Measurements from ENCODE around the gene SLC38A9. TPM values are rescaled to one million over a fixed set of nuclear protein-coding genes. Genes with fewer than 3 reads are reported as not detected.

The SLC38A9 gene
- total RNA-seq, 1 experiment from 2014 or later: 27.0 TPM

DNA sequence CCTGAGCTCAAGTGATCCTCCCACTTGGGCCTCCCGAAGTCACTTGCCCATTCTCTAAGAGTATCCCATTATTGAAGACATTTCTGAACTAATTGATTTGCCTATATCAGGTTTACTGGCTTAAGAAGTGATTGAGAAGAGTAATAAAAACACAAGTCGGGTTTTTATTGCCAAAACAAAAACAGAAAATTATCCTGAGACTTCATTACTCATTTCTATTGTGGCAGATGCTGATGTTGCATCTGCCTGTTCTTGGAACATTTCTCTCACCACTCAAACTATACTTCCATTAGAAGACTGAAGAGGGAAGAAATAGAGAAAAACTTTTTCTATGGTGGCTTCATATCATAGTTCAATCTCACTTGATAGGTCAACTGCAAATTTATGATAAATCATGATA, 135.5 kb downstream of the SLC38A9 start:
- H3K4me1 Mint-ChIP-seq: peaks cover 45% of the 10 kb centered on the region
- H3K36me3 Mint-ChIP-seq: no peaks in the 10 kb centered on the region
- DNase-seq (ENCODE audit: low spot score): no peak
- no peaks in the 10 kb centered on the region for H3K9me3 Mint-ChIP-seq
- ChIA-PET POLR2A (interaction anchor here (0.6 kb wide), 1 partner anchor 612 kb away, joined by 3 read pairs; no protein-coding TSS in a partner anchor), CTCF (no interaction called here)
- ATAC-seq: no peak
- H3K27ac Mint-ChIP-seq: peak overlapping the region; percentile 8; the same call in 1 of the 2 replicates
- no peaks in the 10 kb centered on the region for H3K27me3 Mint-ChIP-seq (ENCODE audit: low read depth)
- TF ChIP-seq MYBL2 (CRISPR knock-in tag; IDR thresholded peaks at IDR 0.05): no peak
- TF ChIP-seq, protein P1, sequence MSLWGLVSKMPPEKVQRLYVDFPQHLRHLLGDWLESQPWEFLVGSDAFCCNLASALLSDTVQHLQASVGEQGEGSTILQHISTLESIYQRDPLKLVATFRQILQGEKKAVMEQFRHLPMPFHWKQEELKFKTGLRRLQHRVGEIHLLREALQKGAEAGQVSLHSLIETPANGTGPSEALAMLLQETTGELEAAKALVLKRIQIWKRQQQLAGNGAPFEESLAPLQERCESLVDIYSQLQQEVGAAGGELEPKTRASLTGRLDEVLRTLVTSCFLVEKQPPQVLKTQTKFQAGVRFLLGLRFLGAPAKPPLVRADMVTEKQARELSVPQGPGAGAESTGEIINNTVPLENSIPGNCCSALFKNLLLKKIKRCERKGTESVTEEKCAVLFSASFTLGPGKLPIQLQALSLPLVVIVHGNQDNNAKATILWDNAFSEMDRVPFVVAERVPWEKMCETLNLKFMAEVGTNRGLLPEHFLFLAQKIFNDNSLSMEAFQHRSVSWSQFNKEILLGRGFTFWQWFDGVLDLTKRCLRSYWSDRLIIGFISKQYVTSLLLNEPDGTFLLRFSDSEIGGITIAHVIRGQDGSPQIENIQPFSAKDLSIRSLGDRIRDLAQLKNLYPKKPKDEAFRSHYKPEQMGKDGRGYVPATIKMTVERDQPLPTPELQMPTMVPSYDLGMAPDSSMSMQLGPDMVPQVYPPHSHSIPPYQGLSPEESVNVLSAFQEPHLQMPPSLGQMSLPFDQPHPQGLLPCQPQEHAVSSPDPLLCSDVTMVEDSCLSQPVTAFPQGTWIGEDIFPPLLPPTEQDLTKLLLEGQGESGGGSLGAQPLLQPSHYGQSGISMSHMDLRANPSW (CRISPR knock-in tag; conservative IDR thresholded peaks at IDR 0.05; ENCODE audit: low read depth): no peak
- TF ChIP-seq, protein P2, sequence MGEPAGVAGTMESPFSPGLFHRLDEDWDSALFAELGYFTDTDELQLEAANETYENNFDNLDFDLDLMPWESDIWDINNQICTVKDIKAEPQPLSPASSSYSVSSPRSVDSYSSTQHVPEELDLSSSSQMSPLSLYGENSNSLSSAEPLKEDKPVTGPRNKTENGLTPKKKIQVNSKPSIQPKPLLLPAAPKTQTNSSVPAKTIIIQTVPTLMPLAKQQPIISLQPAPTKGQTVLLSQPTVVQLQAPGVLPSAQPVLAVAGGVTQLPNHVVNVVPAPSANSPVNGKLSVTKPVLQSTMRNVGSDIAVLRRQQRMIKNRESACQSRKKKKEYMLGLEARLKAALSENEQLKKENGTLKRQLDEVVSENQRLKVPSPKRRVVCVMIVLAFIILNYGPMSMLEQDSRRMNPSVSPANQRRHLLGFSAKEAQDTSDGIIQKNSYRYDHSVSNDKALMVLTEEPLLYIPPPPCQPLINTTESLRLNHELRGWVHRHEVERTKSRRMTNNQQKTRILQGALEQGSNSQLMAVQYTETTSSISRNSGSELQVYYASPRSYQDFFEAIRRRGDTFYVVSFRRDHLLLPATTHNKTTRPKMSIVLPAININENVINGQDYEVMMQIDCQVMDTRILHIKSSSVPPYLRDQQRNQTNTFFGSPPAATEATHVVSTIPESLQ (CRISPR knock-in tag; IDR thresholded peaks at IDR 0.05): no peak
- TF ChIP-seq ELF4 (CRISPR knock-in tag; IDR thresholded peaks at IDR 0.05; ENCODE audit: low read depth): no peak
- TF ChIP-seq, protein P3, sequence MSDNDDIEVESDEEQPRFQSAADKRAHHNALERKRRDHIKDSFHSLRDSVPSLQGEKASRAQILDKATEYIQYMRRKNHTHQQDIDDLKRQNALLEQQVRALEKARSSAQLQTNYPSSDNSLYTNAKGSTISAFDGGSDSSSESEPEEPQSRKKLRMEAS (CRISPR knock-in tag; IDR thresholded peaks at IDR 0.05): no peak
- TF ChIP-seq, protein P4, sequence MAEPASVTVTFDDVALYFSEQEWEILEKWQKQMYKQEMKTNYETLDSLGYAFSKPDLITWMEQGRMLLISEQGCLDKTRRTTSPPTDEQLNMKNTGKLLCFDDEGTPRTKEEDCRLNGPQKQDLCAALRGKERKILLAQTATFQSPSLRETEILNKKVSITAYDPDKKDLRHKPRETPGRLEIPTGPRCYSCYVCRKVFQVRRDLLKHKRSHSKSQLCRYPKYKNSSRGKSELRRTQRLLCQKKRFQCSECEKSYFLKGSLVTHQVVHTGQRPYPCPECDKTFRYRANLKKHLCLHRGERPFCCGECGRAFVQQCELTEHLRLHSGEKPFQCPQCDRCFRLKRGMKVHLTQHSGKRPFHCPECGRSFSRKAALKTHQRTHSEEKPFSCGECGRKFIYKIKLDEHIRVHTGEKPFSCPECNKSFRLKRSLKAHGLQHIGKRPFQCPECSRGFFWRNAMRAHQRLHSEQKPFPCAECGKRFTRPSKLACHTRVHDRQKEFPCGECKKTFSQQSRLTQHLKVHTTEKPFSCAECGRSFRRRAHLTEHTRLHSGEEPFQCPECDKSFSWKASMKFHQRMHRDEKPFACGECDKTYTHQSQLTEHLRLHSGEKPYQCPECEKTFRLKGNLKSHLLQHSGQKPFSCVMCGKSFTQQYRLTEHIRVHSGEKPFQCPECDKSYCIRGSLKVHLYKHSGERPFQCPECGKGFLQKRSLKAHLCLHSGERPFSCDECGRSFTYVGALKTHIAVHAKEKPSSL (CRISPR knock-in tag; conservative IDR thresholded peaks at IDR 0.05): no peak
- TF ChIP-seq, protein P5, sequence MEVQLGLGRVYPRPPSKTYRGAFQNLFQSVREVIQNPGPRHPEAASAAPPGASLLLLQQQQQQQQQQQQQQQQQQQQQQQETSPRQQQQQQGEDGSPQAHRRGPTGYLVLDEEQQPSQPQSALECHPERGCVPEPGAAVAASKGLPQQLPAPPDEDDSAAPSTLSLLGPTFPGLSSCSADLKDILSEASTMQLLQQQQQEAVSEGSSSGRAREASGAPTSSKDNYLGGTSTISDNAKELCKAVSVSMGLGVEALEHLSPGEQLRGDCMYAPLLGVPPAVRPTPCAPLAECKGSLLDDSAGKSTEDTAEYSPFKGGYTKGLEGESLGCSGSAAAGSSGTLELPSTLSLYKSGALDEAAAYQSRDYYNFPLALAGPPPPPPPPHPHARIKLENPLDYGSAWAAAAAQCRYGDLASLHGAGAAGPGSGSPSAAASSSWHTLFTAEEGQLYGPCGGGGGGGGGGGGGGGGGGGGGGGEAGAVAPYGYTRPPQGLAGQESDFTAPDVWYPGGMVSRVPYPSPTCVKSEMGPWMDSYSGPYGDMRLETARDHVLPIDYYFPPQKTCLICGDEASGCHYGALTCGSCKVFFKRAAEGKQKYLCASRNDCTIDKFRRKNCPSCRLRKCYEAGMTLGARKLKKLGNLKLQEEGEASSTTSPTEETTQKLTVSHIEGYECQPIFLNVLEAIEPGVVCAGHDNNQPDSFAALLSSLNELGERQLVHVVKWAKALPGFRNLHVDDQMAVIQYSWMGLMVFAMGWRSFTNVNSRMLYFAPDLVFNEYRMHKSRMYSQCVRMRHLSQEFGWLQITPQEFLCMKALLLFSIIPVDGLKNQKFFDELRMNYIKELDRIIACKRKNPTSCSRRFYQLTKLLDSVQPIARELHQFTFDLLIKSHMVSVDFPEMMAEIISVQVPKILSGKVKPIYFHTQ (CRISPR knock-in tag; IDR thresholded peaks at IDR 0.05): no peak
- H3K4me3 Mint-ChIP-seq: no peak overlapping the region

Other genes starting within 250 kb of the SLC38A9 start
- 38.2 to 43.2 TPM (median 40.9 TPM) in 3 replicates for gene PLPP1, start 177.4 kb downstream of the SLC38A9 start, total RNA-seq (2021)
- gene DDX4, start 25.7 kb upstream of the SLC38A9 start, total RNA-seq (2021): 0.23 to 0.32 TPM in 2 of 3 replicates, not detected in the other
- 0.18 TPM in 1 of 3 replicates, not detected in the others for gene IL31RA, start 139.0 kb upstream of the SLC38A9 start, total RNA-seq (2021)

Measured in WTC11 (cell line).